ENCODE data around the gene ADCY2.
A peak's percentile ranks its signal among the peaks of the same experiment; 100 is the strongest.

Gene ADCY2

GRCh38 chr5:7435503-7435902, 39.6 kb downstream of the ADCY2 start:
- TF ChIP-seq CTCF (IDR thresholded peaks at IDR 0.05; ENCODE audit: control insufficient read depth, extremely low read depth, insufficient read depth): no peak
- DNase-seq (ENCODE audit: low read depth): no peak
- no peak overlapping the region for H3K4me3 ChIP-seq (ENCODE audit: low read depth, low read length)

- DNase-seq (ENCODE audit: low read depth): no peak
- TF ChIP-seq CTCF (IDR thresholded peaks at IDR 0.05; ENCODE audit: control insufficient read depth, extremely low read depth, insufficient read depth): peak; percentile 34
- no peak overlapping the region for H3K4me3 ChIP-seq (ENCODE audit: low read depth, low read length)
Measured at GRCh38 chr5:7436521-7436920, 40.6 kb downstream of the ADCY2 start.

GRCh38 chr5:7437836-7438235, 41.9 kb downstream of the ADCY2 start:
- no peak for TF ChIP-seq CTCF (IDR thresholded peaks at IDR 0.05; ENCODE audit: control insufficient read depth, extremely low read depth, insufficient read depth)
- DNase-seq (ENCODE audit: low read depth): no peak
- no peak overlapping the region for H3K4me3 ChIP-seq (ENCODE audit: low read depth, low read length)

- no peak for TF ChIP-seq CTCF (IDR thresholded peaks at IDR 0.05; ENCODE audit: control insufficient read depth, extremely low read depth, insufficient read depth)
- H3K4me3 ChIP-seq (ENCODE audit: low read depth, low read length): no peak overlapping the region
- DNase-seq (ENCODE audit: low read depth): no peak
Measured at GRCh38 chr5:7445068-7445467, 49.1 kb downstream of the ADCY2 start.

GRCh38 chr5:7445831-7446230, 49.9 kb downstream of the ADCY2 start:
- DNase-seq (ENCODE audit: low read depth): no peak
- no peak overlapping the region for H3K4me3 ChIP-seq (ENCODE audit: low read depth, low read length)
- no peak for TF ChIP-seq CTCF (IDR thresholded peaks at IDR 0.05; ENCODE audit: control insufficient read depth, extremely low read depth, insufficient read depth)

GRCh38 chr5:7446913-7447312, 51.0 kb downstream of the ADCY2 start:
- no peak for DNase-seq (ENCODE audit: low read depth)
- H3K4me3 ChIP-seq (ENCODE audit: low read depth, low read length): no peak overlapping the region
- TF ChIP-seq CTCF (IDR thresholded peaks at IDR 0.05; ENCODE audit: control insufficient read depth, extremely low read depth, insufficient read depth): no peak

- no peak for TF ChIP-seq CTCF (IDR thresholded peaks at IDR 0.05; ENCODE audit: control insufficient read depth, extremely low read depth, insufficient read depth)
- no peak overlapping the region for H3K4me3 ChIP-seq (ENCODE audit: low read depth, low read length)
- DNase-seq (ENCODE audit: low read depth): no peak
Measured at GRCh38 chr5:7453947-7454346, 58.0 kb downstream of the ADCY2 start.
